ENCODE data around the gene NAGLU. TPM values are rescaled to one million over a fixed set of nuclear protein-coding genes. Genes with fewer than 3 reads are reported as not detected.
"Not testable (repeated sequence)": the region's sequence is repeated elsewhere in the genome, so short reads cannot be mapped to it uniquely, and the experiment has no call there.

The NAGLU gene
- total RNA-seq, 1 donor from 2014 or later = 19.3 TPM

DNA sequence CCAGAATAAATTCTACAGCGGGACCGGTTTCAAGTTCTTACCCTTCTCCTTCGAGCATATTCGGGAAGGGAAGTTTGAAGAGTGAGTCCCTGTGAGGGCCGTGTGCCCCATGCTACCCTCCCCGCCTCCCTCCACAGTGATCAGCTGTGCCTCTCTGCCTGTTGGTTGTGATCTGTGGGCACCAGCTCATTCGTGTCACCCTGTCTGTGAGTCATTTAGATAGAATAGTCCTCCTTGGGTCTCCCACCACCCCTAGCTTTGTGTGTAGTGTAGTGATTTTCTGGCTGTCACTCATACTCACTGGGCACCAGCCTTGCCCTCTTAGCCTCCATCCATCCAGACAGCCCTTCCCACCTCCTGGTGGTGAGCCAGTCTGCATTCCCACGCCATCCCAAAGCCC, 15.0 kb upstream of the NAGLU start:
- DNase-seq (ENCODE audit: low read depth in 2 of 2) = peak in 1 of 2 donors; percentile 16

DNA sequence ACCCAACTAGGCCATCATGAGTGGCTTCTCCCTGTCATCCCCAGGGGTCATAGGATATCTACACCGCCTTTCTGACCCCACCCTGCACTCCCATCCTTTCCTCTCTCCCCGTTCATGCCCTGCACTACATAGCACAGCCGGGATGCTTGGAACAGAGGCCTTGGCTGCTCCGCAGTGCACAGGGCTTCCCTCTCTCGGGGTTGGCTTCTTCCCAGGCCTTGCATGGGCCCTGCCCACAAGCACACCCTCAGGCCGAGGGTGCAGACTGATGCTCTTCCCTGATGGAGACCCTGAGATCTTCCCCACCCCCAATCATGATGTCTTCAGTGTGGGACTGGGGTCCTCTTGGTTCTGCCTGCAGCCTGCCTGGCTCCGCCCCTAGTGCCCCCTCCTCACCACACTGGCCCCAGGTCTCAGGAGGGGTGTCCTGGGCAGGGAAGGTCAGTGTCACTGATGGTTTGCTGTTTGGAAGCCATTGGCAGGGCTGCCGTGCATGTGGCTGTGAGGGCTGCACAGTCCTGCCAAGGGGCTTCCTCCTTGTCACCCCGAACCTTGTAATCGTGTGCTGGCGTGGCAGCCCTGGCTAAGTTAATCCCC, 14.3 kb upstream of the NAGLU start:
- DNase-seq (ENCODE audit: low read depth in 2 of 2) = no peak

DNA sequence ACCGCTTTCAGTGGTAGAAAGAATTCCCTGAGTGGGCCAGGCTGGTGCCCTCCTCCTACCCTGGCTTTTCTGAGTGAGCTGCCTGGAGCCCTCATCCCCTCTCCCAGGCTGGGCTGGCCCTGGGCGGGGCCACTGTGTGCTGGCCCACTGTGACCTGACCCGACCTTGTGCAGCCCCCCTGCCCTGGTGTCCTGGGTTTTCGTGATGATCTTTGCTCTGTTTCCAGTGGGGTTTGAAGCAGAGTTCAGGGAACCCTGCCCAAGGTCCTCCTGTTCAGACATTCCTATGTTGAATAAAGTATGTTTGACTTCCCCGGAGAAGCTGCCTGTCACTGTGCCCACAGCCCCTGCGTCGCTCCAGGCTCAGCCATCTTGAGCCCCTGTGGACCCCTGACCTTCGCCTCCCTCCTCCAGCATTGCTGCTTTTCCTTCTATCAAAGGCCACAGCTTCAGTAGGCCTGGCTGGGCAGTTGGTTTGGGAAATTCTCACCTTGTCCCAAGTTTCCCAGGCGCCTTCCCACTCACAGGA, 13.7 kb upstream of the NAGLU start:
- DNase-seq (ENCODE audit: low read depth in 2 of 2) = no peak

DNA sequence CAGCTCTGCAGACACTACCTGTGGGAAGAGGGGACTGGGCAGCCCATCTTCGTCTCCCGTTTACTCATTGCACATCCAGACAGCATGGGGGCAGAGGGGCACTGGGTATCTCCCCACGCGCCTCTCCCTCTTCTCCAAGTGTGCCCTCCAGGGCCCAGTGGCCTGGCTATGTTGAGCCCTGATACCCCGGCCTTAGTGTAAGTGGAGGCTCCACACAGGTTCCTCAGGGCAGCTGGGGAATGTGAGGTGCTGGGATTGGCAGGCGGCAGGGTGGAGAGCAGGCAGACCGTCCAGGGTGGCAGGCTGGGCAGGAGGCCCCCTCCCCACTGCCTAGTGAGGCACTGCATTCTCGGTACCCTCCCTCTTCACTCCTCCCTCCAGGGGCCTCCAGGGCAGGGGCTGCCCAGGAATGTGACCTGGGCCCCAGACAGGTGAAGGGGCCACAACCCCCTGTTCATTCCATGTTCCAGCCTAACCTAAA, 13.2 kb upstream of the NAGLU start:
- DNase-seq (ENCODE audit: low read depth in 2 of 2) = no peak

DNA sequence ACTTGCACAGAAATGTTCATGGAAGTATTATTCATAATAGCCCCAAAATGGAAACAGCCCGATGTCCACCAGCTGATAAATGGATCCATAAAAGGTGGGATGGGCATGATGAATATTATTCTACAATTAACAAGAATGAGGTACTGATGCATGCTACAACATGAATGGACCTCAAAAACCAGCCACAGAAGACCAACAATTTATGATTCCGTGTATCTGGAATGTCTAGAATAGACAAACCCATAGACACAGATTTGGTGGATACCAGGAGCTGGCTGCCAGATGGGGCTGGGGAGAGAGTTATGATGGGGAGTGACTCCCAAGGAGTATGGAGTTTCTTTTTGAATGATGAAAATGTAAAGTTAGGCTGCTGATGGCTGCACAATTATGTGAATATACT, 10.8 kb upstream of the NAGLU start:
- DNase-seq (ENCODE audit: low read depth in 2 of 2) = no peak

DNA sequence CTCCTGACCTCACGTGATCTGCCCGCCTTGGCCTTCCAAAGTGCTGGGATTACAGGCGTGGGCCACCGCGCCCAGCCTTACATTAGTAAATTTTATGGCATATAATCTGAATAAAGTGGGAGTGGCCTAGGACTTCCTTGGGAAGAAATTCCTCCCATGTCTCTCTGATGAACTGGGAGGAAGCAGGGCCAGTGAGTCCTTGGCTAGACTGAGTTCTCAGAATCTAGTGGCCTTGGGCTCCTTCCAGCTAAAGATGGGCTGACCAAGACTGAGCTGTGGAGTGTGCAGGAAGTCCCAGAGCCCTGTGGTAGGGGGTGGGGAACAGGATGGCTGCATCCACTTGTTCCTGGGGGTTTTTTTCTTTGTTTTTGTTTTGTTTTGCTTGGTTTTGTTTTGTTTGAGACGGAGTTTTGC, 10.0 kb upstream of the NAGLU start:
- DNase-seq (ENCODE audit: low read depth in 2 of 2) = peak in 1 of 2 donors; percentile 72

DNA sequence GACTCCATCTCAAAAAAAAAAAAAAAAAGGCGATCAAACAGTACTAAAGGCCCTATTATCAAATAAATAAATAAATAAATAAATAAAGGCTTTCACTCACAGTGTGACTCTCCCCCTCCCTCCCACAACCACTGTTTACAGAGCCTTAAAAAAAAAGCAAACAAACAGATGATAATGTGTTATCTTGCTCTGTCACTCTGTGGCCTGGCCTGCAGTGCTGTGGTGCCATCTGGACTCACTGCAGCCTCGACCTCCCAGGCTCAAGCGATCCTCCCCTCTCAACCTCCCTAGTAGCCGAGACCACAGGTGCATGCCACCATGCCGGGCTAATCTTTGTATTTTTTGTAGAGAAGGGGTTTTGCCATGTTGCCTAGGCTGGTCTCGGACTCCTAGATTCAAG, 8.1 kb upstream of the NAGLU start:
- DNase-seq (ENCODE audit: low read depth in 2 of 2) = no peak

DNA sequence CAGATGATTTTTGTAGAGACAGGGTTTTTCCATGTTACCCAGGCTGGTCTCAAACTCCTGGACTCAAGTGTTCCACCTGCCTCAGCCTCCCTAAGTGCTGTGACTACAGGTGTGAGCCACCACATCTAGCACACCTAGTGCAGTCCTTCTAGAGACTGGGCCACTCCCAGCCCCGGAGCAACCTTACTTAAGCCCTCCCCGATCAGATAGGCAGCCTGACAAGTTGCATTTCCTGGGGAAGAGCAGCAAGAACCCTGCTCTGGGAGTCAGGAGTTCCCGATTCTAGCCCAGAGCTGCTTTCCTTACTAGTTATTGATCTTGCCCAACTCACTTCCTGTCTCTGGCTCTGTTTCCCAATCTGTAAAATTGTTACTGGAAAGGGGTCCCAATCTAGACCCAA, 7.0 kb upstream of the NAGLU start:
- no peak for DNase-seq (ENCODE audit: low read depth in 2 of 2)

DNA sequence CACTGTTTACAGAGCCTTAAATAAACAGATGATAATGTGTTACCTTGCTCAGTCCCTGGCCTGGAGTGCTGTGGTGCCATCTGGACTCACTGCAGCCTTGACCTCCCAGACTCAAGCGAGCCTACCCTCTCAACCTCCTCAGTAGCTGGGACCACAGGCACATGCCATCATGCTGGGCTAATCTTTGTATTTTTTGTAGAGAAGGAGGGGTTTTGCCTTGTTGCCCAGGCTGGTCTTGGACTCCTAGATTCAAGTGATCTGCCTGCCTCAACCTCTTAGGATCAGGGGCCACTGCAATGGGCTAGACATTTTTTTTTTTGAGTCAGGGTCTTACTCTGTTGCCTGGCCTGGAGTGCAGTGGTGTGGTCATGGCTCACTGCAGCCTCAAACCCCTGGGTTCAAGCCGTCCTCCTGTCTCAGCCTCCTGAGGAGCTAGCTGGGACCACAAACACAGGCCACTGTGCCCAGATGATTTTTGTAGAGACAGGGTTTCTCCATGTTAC, 5.0 kb upstream of the NAGLU start:
- DNase-seq (ENCODE audit: low read depth in 2 of 2) = no peak

DNA sequence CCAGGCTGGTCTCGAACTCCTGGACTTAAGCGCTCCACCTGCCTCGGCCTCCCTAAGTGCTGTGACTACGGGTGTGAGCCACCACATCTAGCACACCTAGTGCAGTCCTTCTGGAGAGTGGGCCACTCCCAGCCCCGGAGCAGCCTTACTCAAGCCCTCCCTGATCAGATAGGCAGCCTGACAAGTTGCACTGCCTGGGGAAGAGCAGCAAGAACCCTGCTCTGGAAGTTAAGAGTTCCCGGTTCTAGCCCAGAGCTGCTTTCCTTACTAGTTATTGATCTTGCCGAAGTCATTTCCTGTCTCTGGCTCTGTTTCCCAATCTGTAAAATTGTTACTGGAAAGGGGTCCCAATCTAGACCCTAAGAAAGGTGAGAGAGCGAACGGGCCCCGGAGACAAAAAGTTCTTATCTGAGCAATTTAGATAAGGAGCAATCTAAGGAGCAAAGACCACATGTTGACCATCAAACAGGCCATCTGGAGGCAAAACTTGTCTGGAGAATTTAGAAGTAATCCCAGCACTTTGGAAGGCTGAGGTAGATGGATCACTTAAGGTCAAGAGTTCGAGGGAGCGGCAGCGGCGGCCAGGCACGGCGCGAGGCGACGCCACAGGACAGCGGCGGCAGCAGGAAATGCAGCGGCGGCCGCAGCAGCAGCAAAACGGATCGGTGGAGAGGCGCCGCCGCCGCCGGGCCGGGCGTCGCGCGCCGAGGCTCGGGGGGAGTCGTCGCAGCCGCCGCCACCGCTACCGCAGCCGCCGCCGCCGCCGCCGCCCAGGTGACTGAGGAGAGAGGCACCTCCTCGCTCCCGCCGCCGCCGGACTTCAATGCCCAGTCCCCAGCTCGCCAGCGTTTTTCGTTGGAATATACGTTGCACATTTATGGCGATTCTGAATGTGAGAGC, 4.3 kb upstream of the NAGLU start:
- DNase-seq (ENCODE audit: low read depth in 2 of 2) = peak in 1 of 2 donors; percentile 58

DNA sequence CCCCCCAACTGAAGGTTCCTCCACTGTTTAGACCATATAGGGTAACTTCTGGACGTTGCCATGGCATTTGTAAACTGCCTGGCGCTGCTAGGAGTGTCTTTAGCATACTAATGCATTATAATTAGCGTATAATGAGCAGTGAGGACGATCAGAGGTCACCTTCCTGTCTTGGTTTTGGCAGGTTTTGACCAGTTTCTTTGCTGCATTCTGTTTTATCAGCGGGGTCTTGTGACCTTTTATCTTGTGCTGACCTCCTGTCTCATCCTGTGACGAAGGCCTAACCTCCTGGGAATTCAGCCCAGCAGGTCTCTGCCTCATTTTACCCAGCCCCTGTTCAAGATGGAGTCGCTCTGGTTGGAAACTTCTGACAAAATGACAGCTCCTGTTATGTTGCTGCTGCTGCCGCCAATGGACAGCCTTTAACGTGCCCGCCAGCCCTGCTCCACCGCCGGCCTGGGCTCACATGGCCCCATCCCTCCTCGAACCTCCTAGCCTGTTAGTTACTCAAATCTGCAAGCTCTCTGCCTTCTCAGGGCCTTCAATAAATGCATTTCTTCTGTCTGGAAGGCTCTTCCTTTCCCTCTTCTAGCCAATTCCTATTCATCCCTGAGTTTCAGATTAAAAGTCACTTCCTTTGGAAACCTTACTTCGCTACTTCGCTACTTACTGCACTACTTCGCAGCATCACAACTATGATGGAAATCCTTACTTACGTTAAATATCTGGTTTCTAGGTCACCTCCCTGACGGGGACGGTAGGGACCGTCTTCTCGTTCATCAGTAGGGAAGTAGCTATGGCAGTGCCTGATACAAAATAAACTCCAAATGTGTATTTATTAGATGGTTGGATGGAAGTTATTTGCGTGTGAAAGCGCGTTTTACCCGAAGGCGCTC, 640 bp upstream of the NAGLU start:
- DNase-seq (ENCODE audit: low read depth in 2 of 2) = no peak

DNA sequence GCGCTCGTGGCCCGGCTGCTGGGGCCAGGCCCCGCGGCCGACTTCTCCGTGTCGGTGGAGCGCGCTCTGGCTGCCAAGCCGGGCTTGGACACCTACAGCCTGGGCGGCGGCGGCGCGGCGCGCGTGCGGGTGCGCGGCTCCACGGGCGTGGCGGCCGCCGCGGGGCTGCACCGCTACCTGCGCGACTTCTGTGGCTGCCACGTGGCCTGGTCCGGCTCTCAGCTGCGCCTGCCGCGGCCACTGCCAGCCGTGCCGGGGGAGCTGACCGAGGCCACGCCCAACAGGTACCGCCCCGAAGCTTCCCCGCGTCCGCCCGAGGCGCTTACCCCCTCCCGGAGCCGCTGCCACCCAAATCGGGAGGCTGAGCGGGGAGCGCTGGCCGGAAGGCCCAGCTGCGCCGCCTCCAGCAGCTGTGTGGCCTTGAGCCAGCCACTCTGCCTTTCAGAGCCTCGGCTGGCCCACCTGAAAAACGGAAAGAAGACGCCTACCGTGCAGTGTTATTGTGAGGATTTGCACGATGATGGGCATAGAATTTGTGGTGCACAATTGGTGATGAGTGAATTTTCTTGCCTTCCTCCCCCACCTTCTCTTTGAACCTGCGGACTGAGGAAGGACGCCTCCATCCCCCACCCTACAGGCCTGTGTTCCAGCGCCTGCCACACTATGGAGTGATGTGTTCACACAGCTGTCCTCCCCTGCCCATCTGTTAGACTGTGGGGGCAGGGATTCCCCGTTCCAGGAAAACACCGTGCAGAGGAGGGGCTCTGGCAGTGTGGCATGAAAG, 523 bp downstream of the NAGLU start:
- peak in 1 of 2 donors; percentile 77 for DNase-seq (ENCODE audit: low read depth in 2 of 2)

DNA sequence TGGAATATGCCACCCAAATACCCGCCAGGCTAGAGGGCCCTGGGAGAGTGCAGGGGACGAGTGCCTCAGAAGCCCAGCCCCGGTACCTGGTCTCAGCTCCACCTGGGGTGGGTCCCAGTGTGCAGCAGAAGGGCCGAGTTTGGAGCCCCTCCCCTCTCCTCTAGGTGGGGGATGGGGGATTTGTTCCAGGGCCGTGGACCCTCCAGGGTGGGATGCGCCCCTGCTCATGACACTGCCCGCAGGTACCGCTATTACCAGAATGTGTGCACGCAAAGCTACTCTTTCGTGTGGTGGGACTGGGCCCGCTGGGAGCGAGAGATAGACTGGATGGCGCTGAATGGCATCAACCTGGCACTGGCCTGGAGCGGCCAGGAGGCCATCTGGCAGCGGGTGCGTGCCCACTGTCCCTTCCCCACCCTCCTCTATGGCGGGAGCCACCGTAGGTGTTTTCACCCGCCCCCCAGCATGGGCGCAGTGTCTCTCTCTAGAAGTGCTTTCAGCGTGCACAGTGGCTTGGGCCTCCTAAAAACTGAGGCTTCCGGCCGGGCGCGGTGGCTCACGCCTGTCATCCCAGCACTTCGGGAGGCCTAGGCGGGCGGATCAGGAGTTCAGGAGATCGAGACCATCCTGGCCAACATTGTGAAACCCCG, 1.2 kb downstream of the NAGLU start:
- DNase-seq (ENCODE audit: low read depth in 2 of 2) = no peak

DNA sequence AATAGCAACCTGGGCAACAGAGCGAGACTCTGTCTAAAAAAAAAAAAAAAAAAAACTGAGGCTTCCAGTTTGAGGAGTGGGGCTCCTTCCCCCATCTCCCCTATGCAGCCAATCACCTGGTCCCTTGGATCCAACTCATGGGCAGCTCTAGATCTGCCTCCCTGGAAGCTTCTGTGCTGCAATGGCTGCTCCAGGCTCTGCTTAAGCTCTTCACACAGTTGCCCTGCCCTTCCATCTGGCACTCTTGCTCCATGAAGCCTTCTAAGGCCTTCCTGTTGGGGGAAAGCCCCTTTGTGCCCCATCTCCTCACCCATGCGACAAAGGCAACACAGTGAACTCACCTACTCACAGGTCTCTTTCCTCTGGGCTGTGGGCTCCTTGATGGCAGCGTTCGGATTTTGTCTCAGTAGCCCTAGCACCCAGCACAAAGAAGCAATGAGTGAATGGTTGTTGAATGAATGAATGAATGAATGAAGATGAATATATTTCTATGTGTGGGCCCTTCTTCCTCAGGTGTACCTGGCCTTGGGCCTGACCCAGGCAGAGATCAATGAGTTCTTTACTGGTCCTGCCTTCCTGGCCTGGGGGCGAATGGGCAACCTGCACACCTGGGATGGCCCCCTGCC, 1.9 kb downstream of the NAGLU start:
- no peak for DNase-seq (ENCODE audit: low read depth in 2 of 2)

DNA sequence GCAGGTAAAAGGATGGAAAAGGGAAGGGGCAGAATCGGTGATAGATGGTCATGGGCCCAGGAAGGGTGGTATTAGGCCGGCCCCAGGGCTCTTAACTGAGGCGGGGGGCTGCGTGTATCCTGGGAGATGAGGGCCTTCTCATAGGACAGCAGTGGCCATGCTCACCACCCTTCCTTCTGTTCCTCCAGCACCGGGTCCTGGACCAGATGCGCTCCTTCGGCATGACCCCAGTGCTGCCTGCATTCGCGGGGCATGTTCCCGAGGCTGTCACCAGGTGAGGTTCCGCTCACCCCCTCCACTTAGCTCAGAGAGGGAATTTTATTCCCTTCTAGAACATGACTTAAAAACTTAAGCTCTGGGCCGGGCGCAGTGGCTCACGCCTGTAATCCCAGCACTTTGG, 2.4 kb downstream of the NAGLU start:
- DNase-seq (ENCODE audit: low read depth in 2 of 2) = no peak

DNA sequence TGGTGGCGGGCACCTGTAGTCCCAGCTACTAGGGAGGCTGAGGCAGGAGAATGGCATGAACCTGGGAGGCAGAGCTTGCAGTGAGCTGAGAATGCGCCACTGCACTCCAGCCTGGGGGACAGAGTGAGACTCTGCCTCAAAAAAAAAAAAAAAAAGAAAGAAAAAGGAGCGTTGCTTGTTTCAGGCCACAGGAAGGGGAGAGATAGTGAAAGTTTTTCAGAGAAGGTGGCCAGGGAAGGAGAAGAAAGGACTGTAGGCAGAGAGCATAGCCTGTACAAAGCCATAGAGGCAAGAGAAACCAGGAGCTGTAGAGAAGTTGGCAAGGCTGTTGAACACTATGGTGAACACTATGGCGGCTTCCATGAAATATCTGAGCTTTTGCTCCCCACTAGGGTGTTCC, 4.5 kb downstream of the NAGLU start:
- not testable (repeated sequence) for DNase-seq (ENCODE audit: low read depth in 2 of 2)

DNA sequence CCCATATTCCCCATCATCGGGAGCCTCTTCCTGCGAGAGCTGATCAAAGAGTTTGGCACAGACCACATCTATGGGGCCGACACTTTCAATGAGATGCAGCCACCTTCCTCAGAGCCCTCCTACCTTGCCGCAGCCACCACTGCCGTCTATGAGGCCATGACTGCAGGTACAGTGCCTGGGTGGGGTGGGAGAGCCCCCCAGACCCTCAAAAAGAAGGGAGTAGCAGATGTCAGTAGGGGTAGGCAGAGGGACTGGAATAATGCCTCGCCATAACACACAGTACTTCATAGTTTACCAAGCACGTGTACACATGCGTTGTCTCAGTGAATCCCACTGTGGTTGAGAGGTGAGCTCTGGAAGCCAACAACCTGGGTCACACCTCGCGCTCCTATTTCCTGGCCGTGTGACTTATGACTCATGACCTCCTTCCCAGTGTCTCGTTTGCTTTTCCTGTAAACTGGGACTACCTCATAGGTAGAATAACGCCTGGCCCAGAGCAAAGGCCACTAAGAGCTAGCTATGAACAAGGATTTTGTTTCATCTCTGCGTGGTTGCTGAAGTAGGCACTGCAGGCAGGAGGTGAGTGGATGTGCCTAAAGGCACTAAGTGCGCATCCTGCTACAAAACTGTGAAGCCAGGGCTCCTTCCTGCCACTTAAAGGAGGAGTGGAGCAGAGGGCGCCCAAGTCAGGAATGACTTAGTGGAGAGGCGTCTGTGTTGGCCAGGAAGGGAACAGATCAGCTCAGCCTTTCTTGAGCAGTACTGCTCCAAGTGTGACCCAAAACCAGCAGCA, 5.2 kb downstream of the NAGLU start:
- peak in 1 of 2 donors; percentile 53 for DNase-seq (ENCODE audit: low read depth in 2 of 2)

DNA sequence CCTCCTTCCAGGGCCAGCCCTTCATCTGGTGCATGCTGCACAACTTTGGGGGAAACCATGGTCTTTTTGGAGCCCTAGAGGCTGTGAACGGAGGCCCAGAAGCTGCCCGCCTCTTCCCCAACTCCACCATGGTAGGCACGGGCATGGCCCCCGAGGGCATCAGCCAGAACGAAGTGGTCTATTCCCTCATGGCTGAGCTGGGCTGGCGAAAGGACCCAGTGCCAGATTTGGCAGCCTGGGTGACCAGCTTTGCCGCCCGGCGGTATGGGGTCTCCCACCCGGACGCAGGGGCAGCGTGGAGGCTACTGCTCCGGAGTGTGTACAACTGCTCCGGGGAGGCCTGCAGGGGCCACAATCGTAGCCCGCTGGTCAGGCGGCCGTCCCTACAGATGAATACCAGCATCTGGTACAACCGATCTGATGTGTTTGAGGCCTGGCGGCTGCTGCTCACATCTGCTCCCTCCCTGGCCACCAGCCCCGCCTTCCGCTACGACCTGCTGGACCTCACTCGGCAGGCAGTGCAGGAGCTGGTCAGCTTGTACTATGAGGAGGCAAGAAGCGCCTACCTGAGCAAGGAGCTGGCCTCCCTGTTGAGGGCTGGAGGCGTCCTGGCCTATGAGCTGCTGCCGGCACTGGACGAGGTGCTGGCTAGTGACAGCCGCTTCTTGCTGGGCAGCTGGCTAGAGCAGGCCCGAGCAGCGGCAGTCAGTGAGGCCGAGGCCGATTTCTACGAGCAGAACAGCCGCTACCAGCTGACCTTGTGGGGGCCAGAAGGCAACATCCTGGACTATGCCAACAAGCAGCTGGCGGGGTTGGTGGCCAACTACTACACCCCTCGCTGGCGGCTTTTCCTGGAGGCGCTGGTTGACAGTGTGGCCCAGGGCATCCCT, 7.4 kb downstream of the NAGLU start:
- DNase-seq (ENCODE audit: low read depth in 2 of 2) = no peak

Measured in dermis microvascular lymphatic vessel endothelial cell (primary cell).